ENCODE measurements around the gene PDLIM1.

The PDLIM1 gene

GRCh38 chr10:95315509-95315908 lies 24.7 kb upstream of the PDLIM1 start:
- Histone ChIP-seq H3K9me3 (ENCODE audit: insufficient read depth, low read length) (no peaks in the 10 kb centered on the region), H3K4me3 (ENCODE audit: insufficient read depth, low read length, poor library complexity, severe bottlenecking) (no peak overlapping the region), H3K9me2 (replicated peaks; ENCODE audit: insufficient read depth, low read length) (no peaks in the 10 kb centered on the region), H2AFZ (ENCODE audit: low read depth, low read length, severe bottlenecking) (no peak overlapping the region), H4K20me1 (ENCODE audit: low read depth, low read length) (no peaks in the 10 kb centered on the region), H3K27ac (ENCODE audit: low read depth, low read length) (no peak overlapping the region), H3K27me3 (ENCODE audit: low read length) (no peaks in the 10 kb centered on the region), H3K4me2 (ENCODE audit: low read depth, low read length, poor library complexity, severe bottlenecking) (no peak overlapping the region), H3F3A (ENCODE audit: insufficient read depth) (no peaks in the 10 kb centered on the region), H3K79me2 (ENCODE audit: insufficient read depth, low read length) (no peaks in the 10 kb centered on the region), H3K36me3 (ENCODE audit: low read length) (no peaks in the 10 kb centered on the region), H3K9ac (ENCODE audit: low read length) (no peak overlapping the region)
- no peak for TF ChIP-seq EZH2phosphoT487 (conservative IDR thresholded peaks at IDR 0.05; ENCODE audit: low read length)
- TF ChIP-seq CTCF (IDR thresholded peaks at IDR 0.05; ENCODE audit: insufficient read depth, low read length, poor library complexity, severe bottlenecking), result no peak

GRCh38 chr10:95314192-95314918 lies 23.6 kb upstream of the PDLIM1 start:
- no peaks in the 10 kb centered on the region for H3K9me3 ChIP-seq (ENCODE audit: insufficient read depth, low read length)
- no peaks in the 10 kb centered on the region for H3F3A ChIP-seq (ENCODE audit: insufficient read depth)
- H3K27me3 ChIP-seq (ENCODE audit: low read length), result no peaks in the 10 kb centered on the region
- H4K20me1 ChIP-seq (ENCODE audit: low read depth, low read length), result no peaks in the 10 kb centered on the region
- no peak overlapping the region for H3K4me3 ChIP-seq (ENCODE audit: insufficient read depth, low read length, poor library complexity, severe bottlenecking)
- no peaks in the 10 kb centered on the region for H3K36me3 ChIP-seq (ENCODE audit: low read length)
- H3K27ac ChIP-seq (ENCODE audit: low read depth, low read length), result no peak overlapping the region
- H3K9me2 ChIP-seq (replicated peaks; ENCODE audit: insufficient read depth, low read length), result no peaks in the 10 kb centered on the region
- TF ChIP-seq CTCF (IDR thresholded peaks at IDR 0.05; ENCODE audit: insufficient read depth, low read length, poor library complexity, severe bottlenecking), result no peak
- no peak for TF ChIP-seq EZH2phosphoT487 (conservative IDR thresholded peaks at IDR 0.05; ENCODE audit: low read length)
- H3K9ac ChIP-seq (ENCODE audit: low read length), result no peak overlapping the region
- H2AFZ ChIP-seq (ENCODE audit: low read depth, low read length, severe bottlenecking), result no peak overlapping the region
- H3K79me2 ChIP-seq (ENCODE audit: insufficient read depth, low read length), result no peaks in the 10 kb centered on the region
- no peak overlapping the region for H3K4me2 ChIP-seq (ENCODE audit: low read depth, low read length, poor library complexity, severe bottlenecking)

- H3K9me2 ChIP-seq (replicated peaks; ENCODE audit: insufficient read depth, low read length), result no peaks in the 10 kb centered on the region
- no peaks in the 10 kb centered on the region for H3K9me3 ChIP-seq (ENCODE audit: insufficient read depth, low read length)
- H4K20me1 ChIP-seq (ENCODE audit: low read depth, low read length), result no peaks in the 10 kb centered on the region
- H3K27ac ChIP-seq (ENCODE audit: low read depth, low read length), result no peak overlapping the region
- H3K9ac ChIP-seq (ENCODE audit: low read length), result no peak overlapping the region
- H3K79me2 ChIP-seq (ENCODE audit: insufficient read depth, low read length), result no peaks in the 10 kb centered on the region
- no peak overlapping the region for H2AFZ ChIP-seq (ENCODE audit: low read depth, low read length, severe bottlenecking)
- no peaks in the 10 kb centered on the region for H3F3A ChIP-seq (ENCODE audit: insufficient read depth)
- TF ChIP-seq CTCF (IDR thresholded peaks at IDR 0.05; ENCODE audit: insufficient read depth, low read length, poor library complexity, severe bottlenecking) (no peak), EZH2phosphoT487 (conservative IDR thresholded peaks at IDR 0.05; ENCODE audit: low read length) (no peak)
- no peak overlapping the region for H3K4me3 ChIP-seq (ENCODE audit: insufficient read depth, low read length, poor library complexity, severe bottlenecking)
- no peaks in the 10 kb centered on the region for H3K36me3 ChIP-seq (ENCODE audit: low read length)
- H3K27me3 ChIP-seq (ENCODE audit: low read length), result no peaks in the 10 kb centered on the region
- H3K4me2 ChIP-seq (ENCODE audit: low read depth, low read length, poor library complexity, severe bottlenecking), result no peak overlapping the region
Observed at GRCh38 chr10:95312986-95313495, 22.2 kb upstream of the PDLIM1 start.
